Endodermal cell (in vitro differentiated cells): ENCODE data around the gene IHH. TPM values are rescaled to one million over a fixed set of nuclear protein-coding genes. Genes with fewer than 3 reads are reported as not detected.
A peak's percentile ranks its signal among the peaks of the same experiment; 100 is the strongest.

ENCODE experiments used
- DNase-seq: peaks from one replicate; pipeline ENCODE4 v3.0.0-alpha.2; 2017
- H3K27ac ChIP-seq: 2 replicates; pipeline ENCODE4 v1.5.1; 2013; ENCODE audit warnings: mild to moderate bottlenecking, low read depth, low read length, moderate library complexity
- H3K27me3 ChIP-seq: 2 replicates; pipeline ENCODE4 v1.6.1; 2013; ENCODE audit warnings: mild to moderate bottlenecking, low read length, moderate library complexity; ENCODE audit not compliant: insufficient read depth, control insufficient read depth, poor library complexity, severe bottlenecking
- H3K36me3 ChIP-seq: 2 replicates; pipeline ENCODE4 v1.7.0; 2013; ENCODE audit warnings: mild to moderate bottlenecking, low read length, moderate library complexity; ENCODE audit not compliant: control insufficient read depth, insufficient read depth
- H3K4me1 ChIP-seq: one replicate; pipeline ENCODE4 v1.7.0; 2013; ENCODE audit warnings: low read length; ENCODE audit not compliant: control insufficient read depth, insufficient read depth
- H3K4me3 ChIP-seq: 2 replicates; pipeline ENCODE4 v1.5.1; 2013; ENCODE audit warnings: mild to moderate bottlenecking, low read length, moderate library complexity
- H3K9ac ChIP-seq: 2 replicates; pipeline ENCODE4 v1.6.1; 2013; ENCODE audit warnings: mild to moderate bottlenecking, low read length, moderate library complexity; ENCODE audit not compliant: poor library complexity, severe bottlenecking; ENCODE audit errors: extremely low read depth
- H3K9me3 ChIP-seq: 2 replicates; pipeline ENCODE4 v1.6.1; 2013; ENCODE audit warnings: mild to moderate bottlenecking, low read length, moderate library complexity; ENCODE audit not compliant: control insufficient read depth
- H3K27ac Mint-ChIP-seq: 2 replicates; pipeline ENCODE4 v1.8.0; 2020; ENCODE audit warnings: mixed read lengths
- H3K27me3 Mint-ChIP-seq: 2 replicates; pipeline ENCODE4 v1.8.0; 2021; ENCODE audit warnings: mild to moderate bottlenecking, mixed read lengths; ENCODE audit not compliant: insufficient read depth
- H3K36me3 Mint-ChIP-seq: 2 replicates; pipeline ENCODE4 v1.8.0; 2020; ENCODE audit warnings: low read depth, mixed read lengths
- H3K4me1 Mint-ChIP-seq: 2 replicates; pipeline ENCODE4 v1.8.0; 2020; ENCODE audit warnings: mixed read lengths
- H3K4me3 Mint-ChIP-seq: 2 replicates; pipeline ENCODE4 v1.8.0; 2020; ENCODE audit warnings: mild to moderate bottlenecking, moderate library complexity, mixed read lengths
- H3K9me3 Mint-ChIP-seq: 2 replicates; pipeline ENCODE4 v1.8.0; 2020; ENCODE audit warnings: mild to moderate bottlenecking, mixed read lengths
- WGBS, 2 experiments: methylation state at CpG; one replicate each; pipeline versions ENCODE4 v1.1.5 to v1.1.7; 2013; ENCODE audit warnings: missing lambda C conversion rate in 2 of 2, mixed read lengths in 1 of 2; ENCODE audit not compliant: insufficient coverage in 1 of 2, insufficient read length in 1 of 2; 5-methylcytosine and 5-hydroxymethylcytosine counted together
- total RNA-seq, 2 donors: library from RNA; stranded (reverse); fragmentation: NEBNext Ultra II Directional in 1 of 2; extraction: Animal tissue kit (Norgen Biotek cat#: 25700) in 1 of 2; gene quantifications; 2 replicates in 1 of 2; 3 replicates in 1 of 2; pipeline ENCODE4 v1.2.1, GENCODE V29; 2021
- TF ChIP-seq, protein P1 (sequence below): fragments of 200-600 bp; sonication (generic); conservative IDR thresholded peaks from 2 replicates; pipeline ENCODE4 v1.5.0; 2021; ENCODE audit warnings: antibody characterized with exemption, mild to moderate bottlenecking

The IHH gene
- total RNA-seq, 2 donors from 2014 or later, result 2.1 to 10.3 TPM

DNA sequence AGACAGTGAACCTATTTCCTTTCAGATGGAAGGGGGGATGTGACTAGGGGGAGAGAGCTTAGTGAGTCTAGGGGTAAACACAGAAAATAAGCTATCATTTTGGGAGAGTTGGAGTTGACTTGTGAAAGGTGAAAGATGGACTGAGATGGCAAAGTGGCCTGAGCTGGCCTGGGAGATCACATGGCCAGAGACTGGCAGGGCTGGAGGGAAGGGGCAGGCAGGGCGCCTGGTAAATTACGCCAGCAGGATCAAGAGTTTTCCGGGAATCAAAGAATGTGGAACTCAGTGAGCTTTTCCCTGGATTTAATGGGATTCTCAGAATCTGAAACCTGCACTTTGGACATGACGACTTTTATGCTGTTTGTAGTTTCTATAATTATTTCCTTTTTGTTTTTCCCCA lies 18.6 kb downstream of the IHH start:
- 80 to 89% methylated on average over 3 to 4 of the region's 4 CpGs for WGBS, 2 experiments
- H3K27ac Mint-ChIP-seq, result no peak overlapping the region
- H3K4me1 ChIP-seq, result no peaks in the 10 kb centered on the region
- H3K9ac ChIP-seq, result no peak overlapping the region
- no peak overlapping the region for H3K4me3 Mint-ChIP-seq
- H3K9me3 ChIP-seq, result no peaks in the 10 kb centered on the region
- no peak overlapping the region for H3K4me3 ChIP-seq
- H3K27me3 Mint-ChIP-seq, result peaks cover 69% of the 10 kb centered on the region
- H3K4me1 Mint-ChIP-seq, result peaks cover 3% of the 10 kb centered on the region
- H3K27ac ChIP-seq, result no peak overlapping the region
- H3K9me3 Mint-ChIP-seq, result no peaks in the 10 kb centered on the region
- DNase-seq, result no peak
- no peaks in the 10 kb centered on the region for H3K36me3 Mint-ChIP-seq
- TF ChIP-seq, protein P1, sequence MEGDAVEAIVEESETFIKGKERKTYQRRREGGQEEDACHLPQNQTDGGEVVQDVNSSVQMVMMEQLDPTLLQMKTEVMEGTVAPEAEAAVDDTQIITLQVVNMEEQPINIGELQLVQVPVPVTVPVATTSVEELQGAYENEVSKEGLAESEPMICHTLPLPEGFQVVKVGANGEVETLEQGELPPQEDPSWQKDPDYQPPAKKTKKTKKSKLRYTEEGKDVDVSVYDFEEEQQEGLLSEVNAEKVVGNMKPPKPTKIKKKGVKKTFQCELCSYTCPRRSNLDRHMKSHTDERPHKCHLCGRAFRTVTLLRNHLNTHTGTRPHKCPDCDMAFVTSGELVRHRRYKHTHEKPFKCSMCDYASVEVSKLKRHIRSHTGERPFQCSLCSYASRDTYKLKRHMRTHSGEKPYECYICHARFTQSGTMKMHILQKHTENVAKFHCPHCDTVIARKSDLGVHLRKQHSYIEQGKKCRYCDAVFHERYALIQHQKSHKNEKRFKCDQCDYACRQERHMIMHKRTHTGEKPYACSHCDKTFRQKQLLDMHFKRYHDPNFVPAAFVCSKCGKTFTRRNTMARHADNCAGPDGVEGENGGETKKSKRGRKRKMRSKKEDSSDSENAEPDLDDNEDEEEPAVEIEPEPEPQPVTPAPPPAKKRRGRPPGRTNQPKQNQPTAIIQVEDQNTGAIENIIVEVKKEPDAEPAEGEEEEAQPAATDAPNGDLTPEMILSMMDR, result no peak
- H3K36me3 ChIP-seq, result no peaks in the 10 kb centered on the region
- H3K27me3 ChIP-seq, result peaks cover 68% of the 10 kb centered on the region

DNA sequence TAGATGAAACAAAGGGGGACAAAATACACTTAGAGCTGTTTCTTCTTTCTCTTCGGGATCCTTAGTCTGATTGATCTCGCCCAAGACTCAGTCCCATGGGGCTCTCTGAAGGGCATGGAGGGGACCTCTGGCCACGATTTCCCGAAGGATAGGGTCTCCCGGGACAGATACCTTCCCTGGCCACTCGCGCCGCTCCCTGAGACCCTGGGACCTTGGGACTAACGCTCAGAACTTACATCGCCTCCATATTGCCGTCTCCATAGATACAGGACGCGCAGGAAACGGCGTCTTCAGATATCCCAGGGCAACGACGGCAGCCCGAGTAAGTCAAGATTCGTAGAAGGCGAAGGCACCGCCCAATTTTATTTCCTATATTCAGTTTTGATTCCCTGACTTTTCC lies 19.5 kb downstream of the IHH start, which contains the start of gene CFAP65:
CFAP65 (minus strand) TSS at position 265 of the 400 bp plus-strand sequence. CDS start 2,468 bp downstream, outside the sequence.
- peaks cover 65% of the 10 kb centered on the region for H3K27me3 Mint-ChIP-seq
- peak; percentile 89 for DNase-seq
- WGBS, 2 experiments, result 2 to 3% methylated on average over 21 of the region's 21 CpGs
- Histone ChIP-seq H3K27me3 (peaks cover 66% of the 10 kb centered on the region), H3K4me3 (peak within 1 kb of the TSS; percentile 84), H3K4me1 (no peaks in the 10 kb centered on the region), H3K9ac (no peak within 1 kb of the TSS), H3K27ac (no peak within 1 kb of the TSS), H3K36me3 (no peaks in the 10 kb centered on the region), H3K9me3 (no peaks in the 10 kb centered on the region)
- H3K9me3 Mint-ChIP-seq, result no peaks in the 10 kb centered on the region
- TF ChIP-seq, protein P1, result no peak
- H3K4me3 Mint-ChIP-seq, result peak within 1 kb of the TSS; percentile 65
- H3K4me1 Mint-ChIP-seq, result peaks cover 3% of the 10 kb centered on the region
- no peak within 1 kb of the TSS for H3K27ac Mint-ChIP-seq
- no peaks in the 10 kb centered on the region for H3K36me3 Mint-ChIP-seq

DNA sequence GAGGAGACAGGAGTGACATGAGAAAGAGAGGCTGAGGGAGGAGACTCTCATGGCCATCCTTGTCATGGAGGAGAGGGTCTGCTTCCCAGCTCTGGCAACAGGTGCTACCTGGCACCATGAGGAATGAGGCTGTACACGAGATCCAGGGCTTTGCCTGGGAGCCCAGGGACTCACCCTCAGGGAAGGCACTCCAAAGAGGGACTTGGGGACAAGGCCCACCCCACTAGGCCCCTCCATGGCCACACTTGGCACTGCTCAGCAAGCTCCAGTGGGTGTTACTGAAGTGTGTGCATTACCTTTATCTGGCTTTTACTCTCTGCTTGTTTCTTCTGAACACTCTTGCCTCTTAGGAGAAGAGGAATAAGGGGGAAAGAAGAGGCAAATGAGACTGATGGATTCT lies 22.1 kb downstream of the IHH start:
- no peaks in the 10 kb centered on the region for H3K9me3 Mint-ChIP-seq
- Histone ChIP-seq H3K4me3 (no peak overlapping the region), H3K27ac (no peak overlapping the region), H3K9ac (no peak overlapping the region), H3K36me3 (no peaks in the 10 kb centered on the region), H3K27me3 (peaks cover 84% of the 10 kb centered on the region), H3K4me1 (no peaks in the 10 kb centered on the region), H3K9me3 (no peaks in the 10 kb centered on the region)
- TF ChIP-seq, protein P1, result no peak
- H3K4me3 Mint-ChIP-seq, result no peak overlapping the region
- no peak overlapping the region for H3K27ac Mint-ChIP-seq
- 0 to 3% methylated on average over 1 of the region's 1 CpG for WGBS, 2 experiments
- peaks cover 76% of the 10 kb centered on the region for H3K27me3 Mint-ChIP-seq
- no peak for DNase-seq
- H3K4me1 Mint-ChIP-seq, result peaks cover 3% of the 10 kb centered on the region
- H3K36me3 Mint-ChIP-seq, result no peaks in the 10 kb centered on the region
